HG02943 (cell line): ENCODE data around the gene MGAT1.

ENCODE experiments used
- ATAC-seq: cut with Tn5 transposase; IDR thresholded peaks from one replicate; pipeline ENCODE4 v1.9.1; 2021; ENCODE audit warnings: mild to moderate bottlenecking, low read depth, moderate library complexity; ENCODE audit not compliant: unreplicated experiment

The MGAT1 gene

DNA sequence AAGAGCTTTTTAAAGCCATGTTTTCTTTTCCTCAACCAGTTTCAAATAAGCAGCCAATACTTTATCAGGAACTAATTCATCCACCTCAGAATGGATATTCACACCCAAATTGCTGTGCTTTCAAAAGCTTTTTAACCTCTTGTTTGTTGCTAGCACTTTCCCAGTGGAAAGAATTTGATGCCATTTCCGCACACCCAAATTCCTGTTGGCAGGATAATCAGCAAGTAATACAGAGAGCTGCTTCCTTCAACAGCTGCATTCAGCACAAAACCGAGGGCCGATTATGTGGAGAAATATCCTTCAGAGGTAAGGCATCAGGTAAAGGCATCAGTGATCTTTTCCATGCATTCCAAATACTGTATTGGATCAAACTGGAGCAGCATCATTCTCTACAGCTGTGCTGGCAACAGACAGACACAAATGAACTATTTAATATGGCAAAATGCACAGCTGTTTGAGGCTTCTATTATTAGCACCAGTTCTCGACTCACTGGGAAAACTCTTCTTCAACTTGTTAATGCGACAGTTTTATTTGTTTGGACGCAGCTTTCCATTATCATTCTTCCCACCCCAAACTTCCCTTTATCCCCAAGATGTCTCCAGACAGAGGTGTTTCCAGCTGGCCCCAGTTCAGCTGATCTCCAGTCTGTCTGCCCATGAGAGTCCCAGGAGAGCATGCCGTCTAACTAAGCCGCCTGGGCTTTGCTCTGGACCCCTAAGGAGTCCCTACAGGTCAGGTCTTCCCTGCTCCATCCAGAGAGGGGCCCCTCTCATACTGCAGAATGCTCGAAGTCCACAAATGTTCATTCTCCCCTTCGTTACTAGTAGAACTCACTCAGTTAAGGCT, 22.2 kb upstream of the MGAT1 start:
- ATAC-seq: no peak

DNA sequence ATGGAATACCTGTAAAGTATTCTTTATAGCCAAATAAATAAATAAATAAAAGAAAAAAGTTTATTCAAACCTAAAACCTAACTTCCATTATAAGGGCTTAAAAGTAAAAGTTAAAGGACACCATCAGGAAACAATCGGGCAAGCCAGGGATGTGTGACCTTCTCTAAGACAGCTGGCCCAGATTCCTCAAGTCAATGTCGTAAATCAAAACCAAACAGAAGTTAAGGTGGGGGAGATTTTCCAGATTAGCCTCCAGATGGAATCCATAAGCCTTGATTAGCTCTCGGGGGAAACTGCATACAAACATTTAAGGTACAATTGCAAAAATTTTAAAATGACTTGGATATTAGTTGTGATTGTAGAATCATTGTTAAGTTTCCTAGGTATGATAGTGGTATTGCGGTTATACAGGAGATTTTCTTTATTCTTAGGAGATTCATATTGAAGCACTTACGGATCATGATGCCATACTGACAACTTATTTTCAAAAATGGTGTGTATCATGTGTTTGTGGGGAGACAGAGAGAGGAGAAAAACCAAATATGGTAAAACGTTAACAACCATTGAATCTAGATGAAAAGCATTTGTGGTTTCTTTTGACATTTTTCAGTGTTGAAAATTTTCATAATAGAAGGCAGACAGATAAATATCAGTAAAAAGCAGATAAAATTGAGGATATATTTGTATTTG, 21.5 kb upstream of the MGAT1 start:
- ATAC-seq: no peak

DNA sequence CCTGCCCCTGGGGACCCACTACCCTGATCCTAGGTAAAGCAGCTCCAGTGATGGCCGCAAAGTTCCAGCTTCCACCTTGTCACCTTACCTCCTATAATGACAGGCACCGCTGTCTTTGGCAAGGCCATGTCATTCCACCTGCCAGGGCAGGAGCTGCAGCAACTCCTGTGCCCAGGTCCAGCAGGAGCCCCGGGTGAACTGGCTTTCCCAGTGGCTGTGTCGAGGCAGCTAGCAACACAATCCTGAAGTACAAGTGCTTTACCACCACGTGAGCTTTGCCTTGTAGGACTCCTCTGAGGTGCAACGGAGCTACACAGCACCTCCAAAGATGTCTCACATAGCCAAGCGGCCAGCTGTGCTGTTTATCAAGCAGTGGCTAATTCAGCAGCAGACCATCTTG, 20.7 kb upstream of the MGAT1 start:
- ATAC-seq: no peak

DNA sequence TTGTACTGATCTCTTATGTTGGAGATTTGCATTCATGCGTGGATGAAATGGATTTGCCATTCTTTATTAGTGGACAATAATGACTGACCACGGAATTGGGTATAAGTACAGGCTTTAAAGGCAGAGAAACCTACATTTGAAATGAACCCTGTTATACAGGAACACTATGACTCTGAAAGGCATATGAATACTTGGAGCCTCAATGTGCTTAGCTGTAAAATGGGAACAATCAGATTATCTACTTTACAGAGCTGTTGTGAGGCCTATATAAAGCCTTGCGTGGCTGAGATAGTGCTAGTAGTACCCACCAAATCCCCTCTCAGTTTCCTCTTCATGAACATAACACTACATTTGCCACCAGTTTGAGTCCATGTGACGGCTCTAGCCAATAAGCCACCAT, 18.9 kb upstream of the MGAT1 start:
- ATAC-seq: no peak

DNA sequence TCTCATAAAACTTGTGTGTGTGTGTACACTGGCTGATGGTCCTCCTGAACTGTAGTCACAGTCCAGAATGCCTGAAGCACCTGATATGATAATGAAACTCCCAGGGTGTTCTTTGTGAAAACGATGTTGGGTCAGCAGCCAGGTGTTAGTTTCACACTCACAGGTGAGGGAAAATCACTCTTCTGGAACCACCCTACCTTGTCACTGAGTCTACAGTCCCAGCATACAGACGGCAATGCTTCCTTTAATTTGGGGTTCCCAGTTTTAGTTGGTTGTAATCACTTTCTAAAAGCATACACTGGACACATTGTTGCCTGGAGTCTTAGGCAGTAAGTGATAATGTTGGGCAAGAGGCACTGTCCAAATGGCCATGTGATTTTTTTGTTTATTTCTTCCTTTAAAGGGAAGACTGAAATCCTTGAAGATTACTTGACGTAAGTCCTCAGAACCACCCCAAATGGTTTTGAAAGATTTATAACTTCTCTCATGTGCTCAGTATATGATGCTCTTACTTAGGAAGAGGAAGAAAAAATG, 18.2 kb upstream of the MGAT1 start:
- ATAC-seq: no peak

DNA sequence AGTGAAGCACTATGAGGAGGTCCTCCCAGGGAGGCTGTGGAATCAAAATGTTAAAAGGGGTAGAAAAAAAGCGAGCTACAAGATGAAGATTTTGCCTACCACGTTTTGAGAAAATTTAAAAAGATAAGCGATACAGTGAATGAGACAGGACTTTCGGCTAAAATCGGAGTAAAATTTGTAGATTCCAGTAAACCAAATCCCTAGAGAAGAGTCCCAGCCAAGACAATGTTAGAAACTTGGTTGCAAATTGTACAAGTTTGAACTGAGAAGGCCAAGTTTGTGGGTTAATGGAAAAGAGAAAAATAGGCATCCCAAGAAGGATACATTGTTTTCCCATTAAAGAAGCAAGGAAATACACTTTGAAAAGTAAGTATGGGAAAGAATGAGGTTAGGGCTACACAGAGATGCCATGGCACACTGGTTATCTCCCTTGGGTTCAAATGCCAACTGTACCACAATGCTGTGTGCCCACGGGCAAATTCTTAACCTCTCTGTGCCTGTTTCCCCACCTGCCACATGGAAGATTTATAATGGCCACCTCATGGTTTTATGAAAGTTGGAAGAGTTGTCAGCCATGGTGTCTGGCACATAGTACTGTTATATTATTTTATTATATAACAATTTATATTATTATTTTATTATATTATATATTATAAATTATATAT, 16.2 kb upstream of the MGAT1 start:
- ATAC-seq: no peak

DNA sequence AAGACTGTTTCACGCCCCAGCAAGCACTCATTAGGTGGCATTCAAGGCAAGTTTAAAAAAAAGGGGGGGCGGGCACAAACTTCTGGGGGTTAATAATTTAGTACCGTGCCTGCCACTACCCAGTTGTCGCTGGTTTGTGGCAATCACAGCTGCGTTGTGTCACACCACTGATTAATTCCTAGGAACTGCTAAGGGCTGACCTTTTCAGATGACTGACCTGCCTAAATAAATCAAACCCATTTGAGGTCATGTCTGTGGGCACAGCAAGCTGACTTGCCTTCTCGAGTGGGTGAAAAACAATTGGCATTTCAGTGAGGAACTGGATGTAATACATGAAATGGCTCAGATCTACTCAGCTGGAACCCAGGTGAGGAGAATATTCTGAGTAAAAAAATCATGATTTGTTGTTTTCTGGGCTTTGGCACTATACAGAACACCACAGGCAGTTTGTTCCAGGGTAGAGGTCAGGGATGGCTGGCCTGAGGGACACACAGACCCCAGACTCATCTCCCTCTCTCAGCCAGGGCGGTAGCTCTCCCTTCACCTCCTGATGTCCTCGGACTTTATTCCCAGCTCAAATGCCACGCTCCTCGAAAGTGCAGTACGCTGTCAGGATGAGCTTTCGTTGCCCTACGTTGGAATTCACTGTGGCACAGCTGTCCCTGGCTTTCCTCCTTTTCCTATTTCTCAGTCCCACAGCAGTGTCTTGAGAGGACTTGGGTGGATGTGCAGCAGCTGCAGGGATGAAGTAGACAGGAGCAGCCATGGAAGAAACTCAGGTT, 15.5 kb upstream of the MGAT1 start:
- ATAC-seq: no peak

DNA sequence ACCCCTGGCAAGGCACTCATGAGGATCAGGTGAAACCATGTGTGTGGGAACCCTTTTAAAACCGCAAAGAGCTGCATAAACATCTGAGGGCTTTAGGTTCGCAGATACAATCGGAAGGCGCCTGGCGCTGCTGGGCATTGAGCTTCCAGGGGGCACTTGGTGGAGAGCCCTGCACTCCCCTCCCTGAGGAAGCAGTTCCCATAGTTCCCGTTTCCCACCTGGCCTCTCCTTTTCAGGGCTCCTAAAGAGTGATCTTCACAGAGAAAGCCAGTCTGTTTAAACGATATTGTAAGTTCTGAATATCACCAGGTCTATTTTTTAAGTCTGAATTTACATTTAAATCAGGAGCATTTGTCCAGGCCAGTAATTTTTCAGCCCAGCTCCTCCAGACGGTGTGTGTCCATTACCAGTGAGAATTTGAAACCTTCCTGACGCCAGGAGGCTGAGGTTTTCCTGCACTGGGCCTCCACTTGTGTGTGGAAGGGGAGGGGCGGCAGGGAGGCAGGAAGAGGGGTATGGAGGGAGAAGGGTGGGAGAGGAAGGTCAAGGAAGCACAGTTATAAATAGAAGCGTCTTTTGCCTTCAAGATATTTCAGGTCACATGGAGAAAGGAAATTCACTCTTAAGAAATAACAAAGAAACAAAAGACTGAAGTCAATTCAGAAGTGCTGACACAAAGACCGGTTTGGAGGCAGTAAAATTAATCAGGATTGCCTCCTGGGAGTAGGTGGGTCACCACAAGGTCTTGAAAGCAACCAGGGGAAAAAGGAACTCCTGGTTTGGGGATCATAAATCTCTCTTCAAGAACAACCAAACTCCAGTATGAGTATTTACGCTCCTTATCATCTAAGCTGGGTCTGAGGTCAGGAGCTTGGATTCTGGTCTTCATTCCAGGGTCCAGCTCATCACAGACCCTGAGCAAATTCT, 14.3 kb upstream of the MGAT1 start:
- ATAC-seq: no peak

DNA sequence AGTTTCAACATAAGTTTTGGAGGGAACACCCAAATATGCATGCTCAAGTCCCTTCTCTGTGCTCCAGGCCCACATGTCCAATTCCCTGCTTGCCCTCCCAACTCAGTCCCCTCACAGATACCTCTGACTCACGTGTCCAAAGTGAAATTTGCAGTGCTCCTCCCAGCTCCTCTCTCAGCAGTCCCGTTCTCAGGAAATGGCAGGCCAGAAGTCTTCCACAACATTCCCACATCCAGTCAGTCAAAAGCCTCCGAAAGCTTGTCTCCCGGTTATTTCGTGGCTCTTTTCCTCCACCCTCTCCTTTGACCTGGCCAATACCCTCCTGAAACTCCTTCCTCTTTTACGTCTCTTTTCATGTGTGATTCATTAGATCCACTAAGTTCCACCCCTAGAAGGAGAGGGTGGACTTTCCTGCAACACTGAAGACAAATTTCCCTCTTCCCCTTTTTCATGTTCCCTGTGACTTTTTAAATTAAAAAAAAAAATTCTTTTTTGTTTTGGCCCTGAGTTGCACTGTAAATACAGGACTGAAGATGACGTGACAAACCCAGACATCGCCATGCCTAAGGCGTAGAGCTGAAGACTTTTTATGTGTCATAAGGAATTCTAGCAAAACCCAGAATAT, 12.8 kb upstream of the MGAT1 start:
- ATAC-seq: no peak

DNA sequence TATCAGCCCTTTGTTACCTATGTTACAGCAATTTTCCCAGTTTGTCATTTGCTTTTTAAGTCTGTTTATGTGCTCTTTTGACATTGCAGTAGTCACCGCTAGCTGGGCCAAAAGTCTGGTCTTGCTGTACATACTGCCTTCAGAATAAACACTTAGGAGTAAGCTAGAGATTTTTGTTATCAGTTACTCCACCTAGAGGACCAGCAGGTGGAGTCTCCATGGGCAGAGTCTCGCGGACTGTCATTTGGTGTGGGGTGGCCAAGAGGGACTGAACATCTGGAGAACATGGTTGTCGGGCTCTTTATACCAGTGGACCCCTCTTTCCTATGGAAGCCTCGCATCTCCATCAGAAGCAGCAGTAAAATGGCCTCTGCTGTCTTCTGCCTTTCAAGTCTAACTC, 10.8 kb upstream of the MGAT1 start:
- no peak for ATAC-seq

DNA sequence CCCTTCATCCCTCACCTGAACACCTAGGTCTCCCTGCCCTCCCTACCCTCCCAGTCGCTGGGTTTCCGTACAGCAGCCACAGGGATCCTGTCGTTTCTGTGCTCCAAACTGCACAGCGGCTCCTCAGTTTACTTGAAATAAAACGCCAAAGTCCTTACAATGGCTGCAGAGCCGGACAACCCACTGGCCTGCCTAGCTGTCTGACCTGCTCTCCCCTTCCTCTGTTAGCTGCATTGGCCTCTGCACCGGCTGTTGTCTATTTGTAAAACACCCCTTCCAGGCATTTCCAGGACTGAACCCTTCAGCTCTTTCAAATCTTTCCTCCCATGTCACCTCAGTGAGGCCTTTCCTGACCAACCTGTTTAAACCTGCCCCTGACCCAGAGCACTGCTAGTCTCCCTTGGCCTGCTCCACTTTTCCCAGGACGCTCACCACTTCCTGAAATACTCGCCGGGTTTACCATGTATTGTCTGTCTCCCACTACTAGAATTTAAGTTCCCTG, 9.1 kb upstream of the MGAT1 start:
- no peak for ATAC-seq

DNA sequence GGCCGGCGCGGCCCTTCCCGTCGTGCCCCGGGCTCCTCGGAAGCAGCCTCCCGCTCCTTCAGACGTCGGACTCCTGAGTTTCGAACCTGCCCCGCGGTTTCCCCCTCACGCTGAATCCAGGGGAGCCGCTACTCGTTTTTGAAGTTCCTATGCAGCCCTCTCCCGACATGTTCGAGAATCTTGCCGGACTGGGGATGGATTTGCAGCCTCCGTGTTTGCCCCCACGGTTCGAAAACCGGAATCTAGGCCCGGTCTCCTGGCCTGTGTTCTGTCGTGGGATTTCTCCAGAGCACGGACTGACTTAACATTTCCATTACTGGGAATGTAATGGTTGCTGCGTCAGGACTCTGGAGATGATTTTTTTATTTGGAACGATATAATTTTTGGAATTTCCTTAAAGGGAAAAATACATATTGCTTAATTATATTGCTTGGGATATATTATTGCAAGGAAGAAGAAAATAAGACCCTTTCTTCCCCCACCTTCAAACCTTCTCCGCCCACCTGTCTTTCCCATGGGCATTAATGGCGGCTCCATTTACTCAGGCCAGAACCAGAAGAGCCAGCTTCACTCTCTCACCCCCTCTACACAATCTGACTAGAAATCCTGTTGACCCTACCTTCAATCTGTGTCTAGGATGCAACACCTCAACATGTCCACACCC, 8.5 kb upstream of the MGAT1 start:
- ATAC-seq: no peak

DNA sequence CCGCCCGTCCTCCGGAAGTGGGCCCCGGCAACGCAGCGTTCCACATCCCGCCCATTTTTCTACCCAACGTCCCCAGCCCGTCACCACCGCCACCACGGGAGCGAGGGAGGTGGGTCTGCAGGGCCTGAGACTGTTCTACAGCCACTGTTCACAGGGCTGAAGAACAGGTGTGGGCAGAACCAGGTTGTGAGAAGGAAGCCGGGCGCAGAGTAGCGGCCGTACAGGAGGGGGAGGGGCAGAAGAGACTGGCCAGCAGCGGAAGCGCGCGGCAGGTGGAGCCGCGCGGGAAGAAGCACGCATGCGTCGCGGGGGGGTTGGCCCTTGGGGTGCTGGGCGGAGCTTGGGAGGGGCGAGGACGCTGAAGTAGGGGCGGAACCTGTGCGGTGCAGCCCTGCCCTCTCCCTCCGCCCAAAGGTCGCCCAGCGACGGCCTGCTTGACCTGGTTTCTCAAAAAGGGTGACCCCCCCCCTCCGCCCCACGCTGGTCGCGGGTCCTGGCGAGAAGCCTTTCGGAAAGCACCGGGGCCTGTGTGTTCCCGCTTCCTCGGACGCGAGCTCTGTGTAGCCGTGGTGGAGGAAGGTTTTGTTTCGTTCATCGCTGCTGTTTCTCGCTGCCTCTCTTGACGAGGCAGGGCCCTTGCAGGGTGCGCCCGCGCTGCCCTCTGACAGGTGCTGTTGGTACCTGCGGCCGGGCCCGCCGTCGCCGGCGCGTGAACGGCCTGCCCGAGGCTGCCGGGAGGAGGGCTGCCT, 7.8 kb upstream of the MGAT1 start:
- ATAC-seq: peak; percentile 57

DNA sequence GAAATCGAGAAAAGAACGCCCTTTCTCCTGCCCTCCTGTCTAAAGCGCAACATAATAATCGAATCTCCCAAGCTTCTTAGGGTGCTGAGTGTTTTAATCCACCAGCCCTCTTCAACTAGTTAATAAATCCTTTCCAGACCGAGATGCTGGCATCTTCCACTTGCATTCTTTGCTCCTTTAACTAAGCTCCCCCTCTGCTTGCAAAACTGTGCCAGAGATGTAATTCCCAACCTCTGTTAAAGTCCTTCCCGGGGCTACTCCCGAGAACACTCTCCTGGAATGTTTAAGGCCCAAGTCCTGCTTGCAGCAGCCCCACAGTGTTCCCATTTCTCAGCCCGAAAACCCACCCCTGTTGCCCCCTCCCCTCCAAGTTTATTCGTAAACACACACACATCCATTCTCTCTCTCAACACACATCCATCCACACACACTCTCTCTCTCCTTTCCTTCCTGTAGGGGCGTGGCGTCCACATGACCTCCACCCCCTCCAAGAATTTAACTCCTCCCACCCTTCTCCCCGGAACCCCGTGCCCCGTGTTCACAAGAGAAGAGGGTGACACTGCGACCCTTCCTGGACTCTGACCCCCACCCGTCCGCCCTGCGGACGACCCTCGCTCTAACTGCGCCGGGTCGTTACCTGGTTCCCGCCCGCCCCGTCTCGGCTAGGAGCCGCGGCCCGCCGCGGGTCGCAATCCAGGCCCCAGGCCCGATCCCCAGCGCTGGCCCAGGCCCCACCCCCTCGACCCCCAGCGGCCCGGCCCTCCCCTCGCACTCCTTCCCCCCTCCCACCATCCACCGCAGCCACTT, 7.0 kb upstream of the MGAT1 start:
- ATAC-seq: peak; percentile 52

DNA sequence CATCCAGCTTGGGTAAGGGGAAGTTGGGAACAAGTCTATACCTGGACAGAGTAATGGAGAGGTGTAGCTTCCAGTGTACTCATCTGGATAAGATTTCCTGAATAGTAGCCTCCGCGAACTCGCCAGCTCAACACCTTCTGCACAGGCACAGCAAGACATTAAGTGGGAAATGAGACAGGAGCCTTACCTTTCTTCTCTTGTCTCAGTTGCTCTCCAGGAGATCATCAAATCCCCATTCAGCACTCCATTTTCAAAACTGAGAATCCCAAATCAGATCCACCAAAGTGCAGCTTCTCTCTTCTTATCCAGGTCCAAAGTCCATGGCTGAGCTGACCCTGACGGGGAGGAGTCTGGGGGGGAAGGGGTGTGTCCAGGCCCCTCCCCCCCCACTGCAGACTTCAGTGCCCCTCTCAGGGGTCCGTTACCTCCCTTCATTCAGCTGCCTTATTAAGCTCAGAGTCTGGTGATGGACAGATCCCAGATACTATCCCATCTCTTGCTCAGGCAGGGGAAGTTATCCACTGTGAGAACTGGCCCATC, 5.9 kb upstream of the MGAT1 start:
- ATAC-seq: no peak

DNA sequence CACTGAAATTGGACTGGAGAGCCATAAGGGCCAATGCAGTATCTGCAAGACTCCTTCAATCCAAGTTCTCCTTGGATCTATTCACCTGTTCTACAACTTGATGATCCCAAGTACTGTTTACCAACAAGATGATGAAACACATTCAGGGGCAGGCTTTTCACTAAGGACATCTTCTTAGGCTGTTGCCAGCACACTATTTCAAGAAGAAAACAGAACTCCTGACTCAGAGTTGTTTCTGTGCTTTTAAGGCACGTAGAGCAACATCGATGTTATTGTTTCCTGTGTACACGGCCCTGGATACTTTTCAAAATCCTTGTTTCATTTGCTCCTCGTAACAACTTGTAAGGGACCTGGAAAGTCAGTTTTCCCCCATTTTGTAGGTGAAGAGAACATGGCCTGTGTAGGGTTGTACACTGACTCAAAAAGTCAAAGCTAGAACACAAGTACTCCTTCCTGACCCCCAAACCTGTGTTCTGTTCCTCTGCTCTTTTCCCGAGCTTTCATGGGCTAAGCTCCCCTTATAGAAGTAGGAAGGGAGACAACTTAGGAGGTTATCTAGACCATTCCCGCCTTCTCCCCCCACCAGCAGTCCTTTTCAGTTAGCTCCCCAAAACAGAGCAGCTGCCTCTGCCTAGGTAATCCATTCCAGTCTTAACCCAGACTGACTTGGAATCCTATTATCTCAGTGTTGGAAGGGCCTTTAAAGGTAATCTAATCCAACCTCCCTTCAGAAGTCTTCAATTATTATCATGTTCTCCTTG, 5.2 kb upstream of the MGAT1 start:
- no peak for ATAC-seq
